GM12874 (cell line): ENCODE results near the gene ZIC2.

ENCODE experiments used
- TF ChIP-seq, protein P1 (sequence below): IDR thresholded peaks from 2 replicates; pipeline ENCODE4 v1.5.1; 2011; ENCODE audit warnings: low read depth, mild to moderate bottlenecking, control low read depth, low read length, moderate library complexity; ENCODE audit not compliant: insufficient read depth

ZIC2 gene

DNA sequence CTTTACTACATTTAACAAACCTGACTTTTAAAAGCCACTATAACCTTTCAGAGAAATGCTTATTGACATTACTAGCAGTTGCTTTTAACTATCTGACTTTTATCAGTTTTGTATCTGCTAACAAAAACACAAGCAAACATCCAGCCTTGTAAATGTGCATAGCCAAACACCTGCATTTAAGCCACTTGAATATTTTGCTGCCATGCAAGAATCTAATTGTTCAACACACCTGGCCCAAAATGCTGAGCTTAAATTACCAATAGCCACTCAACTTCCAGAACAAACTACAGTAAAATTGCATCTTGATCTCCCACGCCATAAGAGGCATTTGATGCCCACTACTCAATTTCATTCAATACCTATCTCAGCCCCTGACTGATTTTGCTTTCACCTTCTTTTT, 19.3 kb upstream of the ZIC2 start:
- TF ChIP-seq, protein P1, sequence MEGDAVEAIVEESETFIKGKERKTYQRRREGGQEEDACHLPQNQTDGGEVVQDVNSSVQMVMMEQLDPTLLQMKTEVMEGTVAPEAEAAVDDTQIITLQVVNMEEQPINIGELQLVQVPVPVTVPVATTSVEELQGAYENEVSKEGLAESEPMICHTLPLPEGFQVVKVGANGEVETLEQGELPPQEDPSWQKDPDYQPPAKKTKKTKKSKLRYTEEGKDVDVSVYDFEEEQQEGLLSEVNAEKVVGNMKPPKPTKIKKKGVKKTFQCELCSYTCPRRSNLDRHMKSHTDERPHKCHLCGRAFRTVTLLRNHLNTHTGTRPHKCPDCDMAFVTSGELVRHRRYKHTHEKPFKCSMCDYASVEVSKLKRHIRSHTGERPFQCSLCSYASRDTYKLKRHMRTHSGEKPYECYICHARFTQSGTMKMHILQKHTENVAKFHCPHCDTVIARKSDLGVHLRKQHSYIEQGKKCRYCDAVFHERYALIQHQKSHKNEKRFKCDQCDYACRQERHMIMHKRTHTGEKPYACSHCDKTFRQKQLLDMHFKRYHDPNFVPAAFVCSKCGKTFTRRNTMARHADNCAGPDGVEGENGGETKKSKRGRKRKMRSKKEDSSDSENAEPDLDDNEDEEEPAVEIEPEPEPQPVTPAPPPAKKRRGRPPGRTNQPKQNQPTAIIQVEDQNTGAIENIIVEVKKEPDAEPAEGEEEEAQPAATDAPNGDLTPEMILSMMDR, result no peak

DNA sequence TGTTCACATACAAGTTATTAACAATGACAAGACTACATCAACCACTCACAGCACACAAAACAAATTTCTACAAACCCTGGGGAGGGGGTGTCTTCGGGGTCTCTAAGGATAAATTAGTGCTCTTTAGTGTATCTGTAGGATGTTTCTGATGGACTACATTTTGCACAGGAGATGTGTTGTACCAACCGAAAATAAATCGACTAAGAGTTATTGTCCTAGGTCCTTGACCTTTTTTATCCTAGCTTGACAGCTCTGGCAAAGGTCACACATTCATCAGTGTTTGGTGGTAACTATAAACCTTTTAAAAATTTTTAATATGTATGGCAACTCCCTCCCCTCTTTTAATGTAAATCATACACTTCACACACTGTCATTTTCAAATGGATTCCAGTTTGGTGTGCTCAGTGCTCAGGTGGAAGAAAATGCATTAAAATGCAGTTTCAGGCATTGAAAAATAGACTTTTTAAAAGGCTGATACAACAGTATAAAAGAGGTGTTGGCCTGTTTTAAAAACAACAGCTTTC, 17.7 kb upstream of the ZIC2 start:
- TF ChIP-seq, protein P1, result no peak

DNA sequence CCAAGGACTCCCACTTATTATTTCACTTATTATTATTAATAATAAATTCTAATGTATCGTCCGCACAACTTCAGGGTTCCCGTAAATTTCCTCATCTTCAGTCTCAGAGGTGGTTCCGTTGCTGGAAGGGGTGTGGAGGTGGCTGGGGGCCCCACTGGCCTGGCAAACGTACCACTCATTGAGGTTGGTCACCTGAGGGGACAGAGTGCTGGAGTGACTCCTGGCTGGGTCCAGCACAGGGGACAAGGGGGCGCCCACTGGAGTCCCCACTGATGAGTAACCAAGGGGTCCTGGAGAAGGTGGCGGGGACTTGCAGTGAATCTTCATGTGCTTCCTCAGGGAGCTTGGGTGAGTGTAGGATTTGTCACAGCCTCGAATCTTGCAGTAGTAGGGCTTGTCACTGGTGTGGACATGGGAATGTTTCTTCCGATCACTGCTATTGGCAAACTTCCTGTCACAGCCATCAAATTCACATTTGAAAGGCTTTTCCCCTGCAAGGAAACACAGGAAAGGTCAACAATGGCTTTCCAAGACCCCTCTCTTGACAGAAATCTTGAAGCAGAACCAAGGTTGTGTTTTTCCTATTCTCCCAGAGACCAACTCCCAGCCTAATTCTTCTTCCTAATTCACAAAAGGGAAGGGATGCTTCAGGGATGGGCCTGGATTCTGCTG, 16.1 kb upstream of the ZIC2 start:
- TF ChIP-seq, protein P1, result no peak

DNA sequence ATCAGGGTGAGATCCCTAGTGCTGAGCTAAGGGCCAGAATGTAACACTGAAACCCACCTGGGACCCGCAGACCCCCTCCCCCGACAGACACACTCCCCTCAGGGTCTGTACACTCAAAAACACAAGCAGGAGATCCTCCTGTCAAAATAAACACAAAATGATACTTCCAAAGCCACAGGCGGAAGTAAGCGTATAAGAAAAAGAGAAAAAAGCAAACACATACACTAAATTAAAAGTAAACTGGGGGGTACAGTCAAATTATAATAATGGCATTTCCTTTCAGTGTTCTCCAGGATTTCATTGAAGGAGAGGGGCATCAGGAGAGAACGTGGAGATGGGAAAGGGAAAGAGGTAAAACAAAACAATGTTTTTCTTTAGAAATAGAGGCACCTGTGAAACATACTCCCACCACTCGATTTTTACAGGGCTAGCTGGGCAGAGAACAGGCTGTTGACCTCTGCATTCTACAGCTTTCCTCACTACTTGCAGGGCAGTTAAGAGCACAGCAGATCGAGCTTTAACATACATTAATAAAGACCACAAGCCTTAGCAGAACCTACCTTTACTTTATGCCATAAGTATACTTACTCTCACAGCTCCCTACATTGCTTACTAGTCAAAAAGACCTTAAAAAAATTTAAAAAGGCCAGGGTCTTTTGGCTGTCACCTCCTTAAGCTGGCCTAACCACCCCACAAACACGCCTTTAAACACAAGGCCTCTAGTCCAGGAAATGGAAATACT, 15.3 kb upstream of the ZIC2 start:
- TF ChIP-seq, protein P1, result no peak

DNA sequence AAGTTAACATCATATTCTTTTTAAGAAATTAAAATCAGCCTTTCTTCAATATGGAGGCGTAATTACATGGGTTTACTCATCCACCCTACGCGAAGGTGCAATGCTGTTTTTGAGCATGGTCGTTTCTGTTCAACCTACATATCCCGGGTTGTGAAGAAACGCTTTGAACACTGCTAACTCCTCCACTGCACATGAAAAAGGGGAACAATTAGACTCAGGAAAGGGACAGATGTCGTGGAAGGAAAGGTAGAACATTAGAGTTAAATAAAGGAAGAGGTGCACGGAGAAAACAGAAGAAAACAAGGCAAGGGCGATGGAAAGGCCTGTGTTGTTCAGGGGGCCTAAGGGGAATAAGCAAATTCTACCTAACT, 14.1 kb upstream of the ZIC2 start:
- TF ChIP-seq, protein P1, result no peak

DNA sequence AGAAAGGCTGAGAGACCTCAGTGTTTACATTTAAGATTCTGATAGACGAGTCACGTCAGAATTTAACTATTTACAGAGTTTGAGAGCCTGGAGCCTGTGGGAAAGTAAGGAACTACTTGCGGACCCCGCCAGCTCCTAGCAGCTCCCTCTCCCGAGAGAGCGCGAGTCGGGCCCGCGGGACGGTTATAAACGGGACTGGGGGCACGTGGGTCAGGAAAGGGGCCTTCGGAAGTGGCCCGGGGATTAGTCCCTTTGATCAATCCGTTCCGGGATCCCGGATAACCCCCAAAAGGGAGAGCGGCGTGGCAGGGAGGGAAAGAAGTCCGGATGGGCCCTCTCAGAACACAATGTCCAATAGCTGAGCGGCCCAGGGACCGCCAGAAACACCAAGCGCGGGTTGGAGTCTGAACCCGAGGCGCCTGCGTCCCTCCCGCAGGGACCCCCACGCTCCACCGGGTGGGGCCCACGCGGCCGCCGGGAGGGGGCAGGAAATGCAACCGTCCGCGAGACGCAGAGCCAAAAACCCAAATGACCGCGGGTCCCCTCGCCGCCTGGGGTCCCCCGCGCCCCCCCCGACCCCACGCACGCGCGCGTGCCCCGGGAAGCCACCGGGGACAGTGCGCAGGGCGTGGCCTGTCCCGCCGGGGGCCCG, 13.6 kb upstream of the ZIC2 start:
- TF ChIP-seq, protein P1, result no peak
